Naive thymus-derived CD8-positive, alpha-beta T cell (primary cell): ENCODE data around the gene RNF215. TPM values are rescaled to one million over a fixed set of nuclear protein-coding genes. Genes with fewer than 3 reads are reported as not detected.
"Not testable (repeated sequence)": the region's sequence is repeated elsewhere in the genome, so short reads cannot be mapped to it uniquely, and the experiment has no call there.

Experiments
- ATAC-seq, 2 donors: fragments of 150-1000 bp; cut with Tn5 transposase in 1 of 2; sonication (Bioruptor Pico), chemical (Tn5 transposase) in 1 of 2; 1 replicate in 1 of 2; 2 replicates in 1 of 2; pipeline ENCODE4 v1.10.0; 2021; ENCODE audit warnings: mild to moderate bottlenecking in 2 of 2, moderate library complexity in 2 of 2
- POLR2A ChIA-PET: fragments of 350-600 bp; sonication (Branson Sonifier 250); formaldehyde crosslinking; loops from one replicate; lab custom pipeline; 2021; ENCODE audit warnings: antibody characterized with exemption; lab: Charles Lee
- DNase-seq, 10 donors: peaks; one replicate each; pipeline versions ENCODE4 v3.0.0 to v3.0.0-alpha.2; 2020 to 2022
- H3K27ac Mint-ChIP-seq, 10 donors: one replicate each; pipeline ENCODE4 v1.8.0; 2020 to 2022; ENCODE audit warnings: mild to moderate bottlenecking in 10 of 10, mixed read lengths in 10 of 10, moderate library complexity in 4 of 10, inconsistent platforms in 1 of 10
- H3K27me3 Mint-ChIP-seq, 5 donors: one replicate each; pipeline ENCODE4 v1.8.0; 2021 to 2022; ENCODE audit warnings: mixed read lengths in 5 of 5
- H3K36me3 Mint-ChIP-seq, 3 donors: one replicate each; pipeline ENCODE4 v1.8.0; 2020 to 2022; ENCODE audit warnings: mixed read lengths in 3 of 3, mild to moderate bottlenecking in 2 of 3, inconsistent platforms in 1 of 3
- H3K4me1 Mint-ChIP-seq, 4 donors: one replicate each; pipeline ENCODE4 v1.8.0; 2021 to 2022; ENCODE audit warnings: mixed read lengths in 4 of 4
- H3K4me3 Mint-ChIP-seq, 10 donors: one replicate each; pipeline ENCODE4 v1.8.0; 2020 to 2022; ENCODE audit warnings: mild to moderate bottlenecking in 10 of 10, mixed read lengths in 10 of 10, moderate library complexity in 6 of 10, inconsistent platforms in 1 of 10
- H3K9me3 Mint-ChIP-seq, 9 donors: one replicate each; pipeline ENCODE4 v1.8.0; 2020 to 2022; ENCODE audit warnings: mixed read lengths in 9 of 9, mild to moderate bottlenecking in 3 of 9, inconsistent platforms in 1 of 9, moderate library complexity in 1 of 9
- polyA plus RNA-seq, 3 donors: library from polyadenylated mRNA; unstranded; fragments of 300-500 nt; fragmentation: Illumina TruSeq; gene quantifications; one replicate each; pipeline ENCODE4 v1.2.3, GENCODE V29; 2021
- total RNA-seq, 8 experiments: library from RNA in 2 of 8; stranded (reverse) in 2 of 8; gene quantifications; one replicate each; pipeline ENCODE4 v1.2.3 and lab custom pipeline; 2021 to 2026

The RNF215 gene
- total and polyA plus RNA-seq, 5 experiments from 2014 or later, result 0.14 to 6.2 (median 0.44) TPM

DNA sequence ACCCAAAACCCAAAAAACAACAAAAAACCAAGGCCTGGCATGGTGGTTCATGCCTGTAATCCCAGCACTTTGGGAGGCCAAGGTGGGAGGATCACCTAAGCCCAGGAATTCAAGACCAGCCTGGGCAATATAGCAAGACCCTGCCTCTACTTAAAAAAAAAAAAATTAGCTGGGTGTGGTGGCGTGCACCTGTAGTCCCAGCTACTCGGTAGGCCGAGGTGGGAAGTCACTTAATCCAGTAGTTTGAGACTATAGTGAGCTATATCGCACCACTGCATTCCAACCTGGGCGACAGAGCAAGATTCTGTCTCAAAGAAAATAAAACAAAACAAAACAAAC, 15.5 kb upstream of the RNF215 start:
- H3K4me3 Mint-ChIP-seq, H3K9me3 Mint-ChIP-seq, H3K27me3 Mint-ChIP-seq, DNase-seq, ATAC-seq: not testable (repeated sequence)
- Mint-ChIP-seq H3K4me1 (peaks cover 18 to 30% (median 24%) of the 10 kb centered on the region in 4 donors), H3K27ac (peak overlapping the region in 2 of 10 donors; percentile 26 to 68), H3K36me3 (peaks cover 0 to 38% (median 3%) of the 10 kb centered on the region in 3 donors)
- POLR2A ChIA-PET, result interaction anchor here (0.9 to 2.9 kb wide), 5 partner anchors 8 to 42 kb away, joined by 3 to 12 read pairs (median 5); no protein-coding TSS in a partner anchor

DNA sequence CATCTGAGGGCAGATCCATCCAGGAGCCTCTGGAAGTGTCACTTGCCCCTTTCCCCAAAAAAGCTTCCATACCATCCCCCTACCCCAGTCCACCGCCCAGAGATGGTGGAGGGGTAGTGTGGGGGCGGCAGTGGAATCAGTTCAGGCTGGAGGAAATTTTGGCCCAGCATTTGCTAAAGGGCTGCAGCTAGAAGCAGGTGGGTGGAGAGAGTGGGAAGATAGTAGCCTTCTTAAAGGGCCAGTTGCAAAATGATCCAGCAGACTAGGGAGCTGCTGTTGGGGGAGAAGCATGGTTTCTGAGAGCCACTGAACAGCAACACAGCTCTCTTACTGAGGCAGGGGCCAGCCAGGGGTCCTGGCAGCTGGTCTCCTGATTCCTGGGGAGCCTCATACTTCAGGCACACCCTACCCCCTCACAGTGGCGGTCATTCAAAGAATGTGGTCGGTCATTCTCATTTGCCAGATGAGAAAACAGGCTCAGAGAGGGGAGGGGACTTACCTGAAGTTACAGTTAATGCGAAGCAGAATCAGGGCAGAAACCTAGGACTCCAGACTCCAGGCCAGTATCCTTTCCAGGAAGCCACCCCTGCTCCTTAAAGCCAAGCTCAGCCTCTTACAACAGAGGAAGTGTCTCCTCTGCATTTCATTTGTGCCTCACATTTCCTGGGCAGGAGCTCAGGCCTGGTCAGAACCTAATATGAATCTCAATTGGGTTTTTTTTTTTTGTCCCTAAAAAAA, 15.0 kb upstream of the RNF215 start:
- no peak overlapping the region for H3K4me3 Mint-ChIP-seq
- peaks cover 0 to 36% (median 3%) of the 10 kb centered on the region in 3 donors for H3K36me3 Mint-ChIP-seq
- H3K4me1 Mint-ChIP-seq, result peaks cover 21 to 30% (median 27%) of the 10 kb centered on the region in 4 donors
- peak overlapping the region in 5 of 10 donors; percentile 29 to 82 (median 57) for H3K27ac Mint-ChIP-seq
- POLR2A ChIA-PET, result interaction anchor here (0.5 to 2.9 kb wide), 7 partner anchors 9 to 94 kb away, joined by 3 to 12 read pairs (median 5); no protein-coding TSS in a partner anchor
- ATAC-seq (no peak), DNase-seq (no peak)
- H3K27me3 Mint-ChIP-seq, result peaks cover 0 to 4% (median 0%) of the 10 kb centered on the region in 5 donors
- H3K9me3 Mint-ChIP-seq, result no peaks in the 10 kb centered on the region

DNA sequence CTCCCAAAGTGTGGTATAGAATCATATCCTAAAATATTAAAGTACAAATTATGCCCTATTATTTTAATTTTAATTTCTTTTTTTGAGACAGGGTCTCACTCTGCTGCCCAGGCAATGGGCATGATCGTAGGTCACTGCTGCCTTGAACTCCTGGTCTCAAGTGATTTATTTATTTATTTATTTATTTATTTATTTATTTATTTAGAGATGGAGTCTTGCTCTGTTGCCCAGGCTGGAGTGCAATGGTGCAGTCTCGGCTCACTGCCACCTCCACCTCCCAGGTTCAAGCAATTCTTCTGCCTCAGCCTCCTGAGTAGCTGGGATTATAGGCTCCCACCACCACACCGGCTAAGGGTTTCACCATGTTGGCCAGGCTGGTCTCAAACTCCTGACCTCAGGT, 13.8 kb upstream of the RNF215 start:
- not testable (repeated sequence) for DNase-seq, ATAC-seq, H3K4me3 Mint-ChIP-seq, H3K9me3 Mint-ChIP-seq, H3K27me3 Mint-ChIP-seq, H3K27ac Mint-ChIP-seq
- Mint-ChIP-seq H3K4me1 (peaks cover 28 to 36% (median 32%) of the 10 kb centered on the region in 4 donors), H3K36me3 (peaks cover 0 to 27% (median 3%) of the 10 kb centered on the region in 3 donors)
- POLR2A ChIA-PET, result interaction anchor here (1.0 to 2.9 kb wide), 3 partner anchors 13 to 96 kb away, joined by 4 to 12 read pairs (median 4); no protein-coding TSS in a partner anchor

DNA sequence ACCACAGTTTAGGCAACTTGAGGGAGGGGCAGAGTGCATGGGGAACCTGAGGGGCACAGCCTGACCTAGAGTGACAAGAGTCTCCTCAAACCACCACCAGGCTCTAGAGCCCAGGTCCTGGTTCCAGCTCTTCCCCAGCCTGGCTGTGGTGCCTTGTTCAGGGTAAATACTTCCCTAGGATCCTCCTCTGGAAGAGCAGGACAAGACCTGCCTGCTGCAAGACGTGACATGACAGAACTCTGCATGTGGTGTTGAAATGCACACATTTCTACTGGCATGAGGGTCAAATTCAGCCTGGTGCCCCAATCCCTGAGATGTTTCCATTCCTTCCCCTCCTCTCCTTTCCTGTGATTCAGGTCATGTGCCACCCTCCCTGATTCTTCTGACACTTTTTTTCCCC, 12.9 kb upstream of the RNF215 start:
- Mint-ChIP-seq H3K27ac (peak overlapping the region in 7 of 10 donors; percentile 51 to 93 (median 72)), H3K4me3 (no peak overlapping the region), H3K9me3 (no peaks in the 10 kb centered on the region), H3K36me3 (peaks cover 0 to 22% (median 3%) of the 10 kb centered on the region in 3 donors), H3K27me3 (peaks cover 0 to 6% (median 0%) of the 10 kb centered on the region in 5 donors), H3K4me1 (peaks cover 25 to 45% (median 39%) of the 10 kb centered on the region in 4 donors)
- ATAC-seq (no peak), DNase-seq (no peak)
- POLR2A ChIA-PET, result interaction anchor here (1.0 to 5.8 kb wide), 3 partner anchors 14 to 95 kb away, joined by 4 to 118 read pairs (median 4); partner anchors contain the start of gene MTFP1

DNA sequence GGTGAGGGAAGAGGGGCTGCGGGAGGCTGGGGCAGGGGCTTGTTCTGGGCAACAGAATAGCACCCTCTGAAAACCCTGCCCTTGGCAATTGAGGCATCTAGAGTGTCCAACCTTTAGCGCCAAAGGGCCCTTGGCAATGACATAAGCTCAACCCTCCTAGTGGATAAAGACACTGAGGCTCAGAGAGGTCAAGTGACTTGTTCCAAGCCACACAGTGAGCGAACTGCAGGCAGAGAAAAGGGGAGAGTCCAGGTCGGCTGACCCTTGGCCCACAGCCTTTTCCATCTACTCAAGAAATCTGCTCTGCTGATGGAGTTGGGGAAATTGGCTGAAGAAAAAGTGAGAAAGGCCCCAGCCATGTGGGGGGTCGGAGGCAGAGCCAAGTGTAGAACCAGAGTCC, 12.5 kb upstream of the RNF215 start:
- peaks cover 0 to 17% (median 3%) of the 10 kb centered on the region in 3 donors for H3K36me3 Mint-ChIP-seq
- POLR2A ChIA-PET, result interaction anchor here (1.5 to 5.8 kb wide), 2 partner anchors 24 to 111 kb away, joined by 4 to 118 read pairs; partner anchors contain the start of genes CASTOR1 and MTFP1
- ATAC-seq (no peak), DNase-seq (no peak)
- no peaks in the 10 kb centered on the region for H3K9me3 Mint-ChIP-seq
- peaks cover 25 to 46% (median 39%) of the 10 kb centered on the region in 4 donors for H3K4me1 Mint-ChIP-seq
- peaks cover 0 to 6% (median 0%) of the 10 kb centered on the region in 5 donors for H3K27me3 Mint-ChIP-seq
- H3K27ac Mint-ChIP-seq, result peak overlapping the region in 8 of 10 donors; percentile 21 to 96 (median 76)
- peak overlapping the region in 4 of 10 donors; percentile 2 to 87 (median 22) for H3K4me3 Mint-ChIP-seq

DNA sequence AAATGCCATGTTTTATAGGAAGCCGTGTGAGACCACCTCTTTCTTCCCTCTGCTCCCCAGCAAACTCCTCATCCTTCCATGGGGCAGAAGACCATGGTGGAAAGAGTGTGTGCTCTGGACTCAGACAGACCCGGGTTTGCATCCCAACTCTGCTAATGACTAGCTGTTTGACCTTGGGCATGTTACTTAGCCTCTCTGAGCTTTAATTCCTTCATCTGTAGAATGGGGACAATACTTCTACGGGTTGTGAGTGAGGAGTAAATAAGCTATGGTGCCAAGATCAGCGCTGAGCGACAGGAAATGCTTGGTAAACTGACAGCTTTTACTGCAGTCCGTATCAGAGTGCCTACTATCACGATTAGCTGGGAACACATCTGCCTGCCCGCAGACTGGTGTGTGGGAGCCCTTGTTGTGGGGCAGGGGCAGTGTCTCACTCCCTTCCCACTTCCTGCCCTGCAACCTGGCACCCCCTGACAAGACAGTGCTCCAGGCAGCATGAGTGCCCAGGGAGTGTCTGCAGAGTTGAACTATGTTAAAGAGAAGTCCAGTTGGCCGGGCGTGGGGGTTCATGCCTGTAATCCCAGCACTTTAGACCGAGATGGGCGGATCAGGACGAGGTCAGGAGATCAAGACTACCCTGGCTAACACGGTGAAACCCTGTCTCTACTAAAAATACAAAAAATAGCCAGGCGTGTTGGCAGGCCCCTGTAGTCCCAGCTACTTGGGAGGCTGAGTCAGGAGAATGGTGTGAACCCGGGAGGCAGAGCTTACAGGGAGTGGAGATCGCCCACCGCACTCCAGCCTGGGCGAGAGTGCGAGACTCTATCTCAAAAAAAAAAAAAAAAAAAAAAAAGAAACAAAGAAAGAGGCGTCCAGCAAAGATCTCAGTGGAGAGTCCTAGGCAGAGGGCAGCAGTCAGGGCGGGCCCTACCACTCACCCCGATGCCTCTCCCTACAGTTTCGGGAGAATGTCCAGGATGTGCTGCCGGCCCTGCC, 11.8 kb upstream of the RNF215 start:
- H3K4me1 Mint-ChIP-seq, result peaks cover 22 to 48% (median 39%) of the 10 kb centered on the region in 4 donors
- POLR2A ChIA-PET, result interaction anchor here (0.8 to 5.8 kb wide), 6 partner anchors 10 to 110 kb away, joined by 3 to 118 read pairs (median 18); partner anchors contain the start of genes CASTOR1 and MTFP1
- peak overlapping the region; percentile 82 to 95 (median 87) for H3K4me3 Mint-ChIP-seq
- peak overlapping the region; percentile 75 to 96 (median 92) for H3K27ac Mint-ChIP-seq
- no peaks in the 10 kb centered on the region for H3K9me3 Mint-ChIP-seq
- ATAC-seq, result peak; percentile 10 to 24
- DNase-seq, result no peak
- H3K27me3 Mint-ChIP-seq, result peaks cover 0 to 6% (median 0%) of the 10 kb centered on the region in 5 donors
- H3K36me3 Mint-ChIP-seq, result peaks cover 0 to 10% (median 3%) of the 10 kb centered on the region in 3 donors

DNA sequence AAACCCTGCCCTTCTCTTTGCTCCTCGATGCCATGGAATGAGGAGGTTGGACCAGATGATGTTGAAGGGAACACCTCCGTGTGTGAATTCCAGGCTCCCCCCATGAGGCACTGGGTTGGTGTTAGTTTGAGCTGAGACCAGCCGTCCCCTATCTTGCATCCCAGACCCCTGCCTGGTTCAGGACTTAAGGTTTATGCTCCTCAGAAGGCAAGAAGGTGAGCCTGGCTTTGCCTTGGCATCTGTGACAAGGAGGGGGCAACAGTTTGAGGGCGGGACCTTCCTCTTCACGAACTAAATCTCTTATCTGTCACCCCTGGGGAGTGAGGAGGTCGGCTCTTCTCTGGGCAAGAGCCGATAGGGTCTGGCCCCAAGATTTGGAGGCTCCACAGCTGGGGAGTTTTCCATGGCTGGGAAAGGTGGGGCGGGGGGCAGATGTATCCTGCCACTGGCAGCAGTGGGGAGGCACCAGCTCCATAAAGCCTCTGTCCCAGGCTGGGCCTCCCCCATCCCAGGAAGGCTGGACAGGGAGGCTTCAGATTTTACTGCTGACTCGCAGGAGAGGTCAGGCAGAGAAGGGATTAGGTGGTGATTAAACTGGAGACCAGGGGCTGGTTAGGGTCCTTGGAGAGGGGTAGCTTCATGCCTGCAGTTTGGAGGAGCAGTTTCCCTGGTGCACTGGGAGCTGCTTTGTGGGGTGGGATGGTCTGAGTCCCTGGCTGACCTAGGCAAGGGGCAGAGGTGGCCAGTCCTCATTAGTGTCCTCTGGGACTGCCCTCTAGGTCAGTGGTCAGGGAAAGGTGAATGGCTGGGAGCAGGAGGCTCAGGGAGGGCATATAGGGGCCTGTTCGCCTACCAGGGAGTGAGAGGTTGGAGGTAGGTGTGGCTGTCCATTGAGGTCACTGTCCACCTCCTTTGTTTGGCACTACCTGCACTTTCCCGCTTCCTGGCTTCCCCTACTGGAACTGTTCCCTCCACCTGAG, 10.7 kb upstream of the RNF215 start:
- Mint-ChIP-seq H3K4me1 (peaks cover 28 to 58% (median 49%) of the 10 kb centered on the region in 4 donors), H3K4me3 (peak overlapping the region; percentile 82 to 95 (median 87))

DNA sequence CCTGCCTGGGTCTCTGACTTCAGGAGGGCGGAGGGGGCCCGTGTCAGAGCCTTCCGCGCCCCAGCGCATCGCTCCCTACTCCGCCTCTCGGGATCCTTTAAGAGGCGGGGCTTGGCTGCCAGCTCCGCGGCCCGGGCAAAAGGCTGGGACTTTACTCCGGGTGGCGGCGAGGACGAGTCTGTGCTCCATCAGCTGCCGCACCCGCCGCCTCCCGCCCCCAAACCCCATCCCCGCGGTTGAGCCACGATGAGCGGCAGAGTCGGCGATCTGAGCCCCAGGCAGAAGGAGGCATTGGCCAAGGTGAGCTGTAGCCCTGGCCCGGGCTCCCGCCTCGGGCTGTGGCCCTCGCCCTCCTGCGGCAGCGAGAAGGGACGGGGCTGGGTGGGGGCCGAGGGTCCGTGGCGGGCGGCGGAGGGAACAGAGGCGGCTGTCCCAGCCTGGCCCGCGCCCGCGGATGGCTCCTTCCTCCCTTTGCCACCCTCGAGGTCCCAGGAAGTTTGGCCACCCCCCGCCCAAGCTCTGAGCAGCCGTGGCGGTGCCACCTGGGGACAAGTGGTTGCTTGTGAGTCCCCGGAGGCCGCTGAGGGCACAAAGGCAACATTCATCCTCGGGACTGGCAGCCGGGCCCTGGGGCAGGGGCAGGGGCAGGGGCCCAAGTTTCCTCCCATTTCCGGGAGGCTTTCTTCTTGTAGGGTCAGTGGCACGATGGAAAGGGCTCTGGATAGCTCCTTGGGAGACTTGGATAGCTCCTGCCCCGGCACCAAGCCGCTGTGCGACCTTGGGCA, 9.9 kb upstream of the RNF215 start, which contains the start of gene SEC14L2:
TSS of gene SEC14L2 (plus strand) at position 148 of the 785 bp plus-strand sequence. CDS start at position 247, 99 bp downstream.
- Mint-ChIP-seq H3K4me3 (peak within 1 kb of the TSS; percentile 82 to 95 (median 90)), H3K4me1 (peaks cover 30 to 66% (median 56%) of the 10 kb centered on the region in 4 donors), H3K36me3 (peaks cover 0 to 4% (median 3%) of the 10 kb centered on the region in 3 donors), H3K27ac (peak within 1 kb of the TSS; percentile 78 to 96 (median 92)), H3K27me3 (peaks cover 0 to 6% (median 0%) of the 10 kb centered on the region in 5 donors), H3K9me3 (no peaks in the 10 kb centered on the region)
- peak; percentile 75 to 79 for ATAC-seq
- POLR2A ChIA-PET, result interaction anchor here (0.8 to 5.8 kb wide), 9 partner anchors 15 to 121 kb away, joined by 3 to 118 read pairs (median 8); partner anchors contain the start of genes CASTOR1, MTFP1 and TBC1D10A
- peak; percentile 19 to 72 (median 58) for DNase-seq

More for the DNA sequence above, 10.7 kb upstream of the RNF215 start:
- Mint-ChIP-seq H3K9me3 (no peaks in the 10 kb centered on the region), H3K36me3 (peaks cover 0 to 6% (median 3%) of the 10 kb centered on the region in 3 donors), H3K27ac (peak overlapping the region; percentile 75 to 96 (median 92)), H3K27me3 (peaks cover 0 to 6% (median 0%) of the 10 kb centered on the region in 5 donors)
- ATAC-seq, result peak; percentile 15 to 17
- POLR2A ChIA-PET, result interaction anchor here (0.8 to 5.8 kb wide), 10 partner anchors 9 to 122 kb away, joined by 3 to 118 read pairs (median 7); partner anchors contain the start of genes CASTOR1 and MTFP1
- DNase-seq, result peak in 2 of 10 donors; percentile 22 to 30

DNA sequence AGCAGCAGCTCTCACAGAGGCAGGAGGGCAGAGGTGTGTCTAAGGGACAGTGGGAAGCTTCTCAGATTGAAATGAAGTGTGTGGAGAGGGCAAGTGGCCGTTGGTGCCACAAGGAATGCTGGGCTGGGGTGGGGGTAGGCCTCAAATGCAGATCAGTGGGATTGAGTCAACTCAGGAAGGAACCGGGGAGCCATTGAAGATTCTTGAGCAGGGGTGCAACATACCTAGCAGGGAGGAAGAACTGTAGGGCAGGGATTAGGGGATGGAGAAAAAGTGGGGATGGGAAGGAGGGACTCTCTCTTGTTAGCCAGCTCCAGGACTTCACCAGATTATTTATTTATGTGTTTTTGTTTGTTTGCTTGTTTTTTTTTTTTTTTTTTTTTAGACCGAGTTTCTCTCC, 6.7 kb upstream of the RNF215 start:
- POLR2A ChIA-PET, result interaction anchor here (0.7 to 14.3 kb wide), 7 partner anchors 18 to 263 kb away, joined by 3 to 198 read pairs (median 8); partner anchors contain the start of genes CASTOR1 and MTFP1
- Mint-ChIP-seq H3K27ac (peak overlapping the region in 8 of 10 donors; percentile 55 to 98 (median 86)), H3K9me3 (no peaks in the 10 kb centered on the region), H3K4me3 (peak overlapping the region in 6 of 10 donors; percentile 3 to 66 (median 38)), H3K27me3 (peaks cover 0 to 6% (median 0%) of the 10 kb centered on the region in 5 donors), H3K4me1 (peaks cover 30 to 64% (median 59%) of the 10 kb centered on the region in 4 donors), H3K36me3 (no peaks in the 10 kb centered on the region)
- ATAC-seq (no peak), DNase-seq (no peak)

DNA sequence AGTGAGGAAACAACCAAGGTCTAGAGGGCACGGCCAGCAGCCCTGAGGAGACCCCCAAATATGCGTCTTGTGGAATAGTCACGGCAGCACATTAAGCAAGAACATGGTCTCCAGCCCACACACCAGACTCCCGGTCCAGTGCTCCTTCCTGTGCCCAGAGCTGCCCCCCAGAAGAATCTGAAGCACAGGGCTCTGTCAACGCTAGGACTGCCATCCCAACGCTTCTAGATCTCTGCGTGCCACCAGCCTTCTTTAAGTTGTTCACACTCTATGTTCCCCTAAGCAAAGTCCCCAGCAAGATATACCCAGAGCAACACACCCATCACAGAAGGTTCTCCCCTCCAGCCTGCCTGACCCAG, 6.1 kb upstream of the RNF215 start:
- Mint-ChIP-seq H3K4me3 (peak overlapping the region in 4 of 10 donors; percentile 34 to 66 (median 44)), H3K27me3 (peaks cover 0 to 2% (median 0%) of the 10 kb centered on the region in 5 donors), H3K36me3 (no peaks in the 10 kb centered on the region), H3K9me3 (no peaks in the 10 kb centered on the region), H3K4me1 (peaks cover 24 to 58% (median 53%) of the 10 kb centered on the region in 4 donors), H3K27ac (peak overlapping the region in 9 of 10 donors; percentile 44 to 98 (median 90))
- POLR2A ChIA-PET, result interaction anchor here (1.7 to 14.3 kb wide), 5 partner anchors 31 to 105 kb away, joined by 4 to 198 read pairs (median 20); partner anchors contain the start of genes CASTOR1 and MTFP1
- no peak for ATAC-seq
- DNase-seq, result no peak
